Measurements from ENCODE around the gene ZNF302.
A peak's percentile ranks its signal among the peaks of the same experiment; 100 is the strongest.
"Not testable (repeated sequence)": the region's sequence is repeated elsewhere in the genome, so short reads cannot be mapped to it uniquely, and the experiment has no call there.

ZNF302 gene

DNA sequence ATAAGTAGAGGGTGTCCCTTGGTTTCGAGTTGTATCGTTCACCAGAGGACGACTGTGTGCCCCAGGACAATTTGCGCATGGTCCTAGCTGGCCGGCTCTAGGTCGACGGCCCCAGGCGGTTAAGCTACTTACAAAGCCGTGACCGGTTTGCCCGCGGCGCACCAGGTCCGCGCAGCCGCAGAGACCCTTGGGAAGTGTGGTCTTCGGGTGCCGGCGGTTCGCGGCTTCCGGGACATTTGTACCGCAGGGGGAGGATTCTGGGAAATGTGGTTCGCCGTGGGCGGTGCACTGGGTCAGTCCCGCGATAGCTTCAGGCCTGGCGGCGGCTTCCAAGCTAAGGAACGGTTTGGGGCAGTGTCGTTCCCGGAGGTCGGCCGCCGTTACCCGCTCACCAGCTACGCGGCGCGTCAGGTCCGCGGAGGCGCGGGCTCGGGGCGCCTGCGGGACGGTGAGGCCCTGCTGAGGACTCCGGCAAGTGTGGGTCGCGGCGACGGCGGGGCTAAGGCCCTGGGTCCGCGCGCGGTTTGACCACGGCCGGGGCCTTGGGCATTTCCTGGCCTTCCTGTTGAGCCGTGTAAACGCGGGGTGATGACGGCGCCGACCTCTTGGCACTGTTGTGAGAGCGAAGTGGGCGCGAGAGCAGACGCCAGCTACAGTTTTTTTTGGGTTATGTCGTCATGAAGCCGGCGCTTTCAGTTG is at the start of gene ZNF302:
Gene ZNF302 (plus strand): TSS at position 293 of the 699 bp plus-strand sequence. CDS start 1,127 bp downstream, outside the sequence.
- DNase-seq = peak; percentile 98

DNA sequence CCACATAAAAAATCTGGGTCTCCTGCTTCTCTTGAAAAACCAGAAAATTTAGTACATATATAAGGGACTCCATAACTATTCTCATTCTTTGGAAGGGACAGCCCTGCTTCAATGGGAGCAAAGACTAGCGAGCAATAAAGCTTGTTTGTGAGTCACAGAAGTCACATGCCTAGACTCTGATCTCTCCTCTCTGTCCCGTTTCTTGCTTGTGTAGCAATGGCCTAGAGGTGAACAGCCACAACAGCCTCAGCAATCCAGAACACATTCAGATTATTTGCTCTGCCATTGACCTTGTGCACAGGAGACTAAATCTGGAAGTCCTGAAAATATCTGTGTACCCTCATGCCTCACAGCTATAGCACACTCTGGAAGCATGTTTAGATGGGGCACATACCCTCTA is 43.7 kb upstream of the ZNF302 start:
- DNase-seq = no peak

DNA sequence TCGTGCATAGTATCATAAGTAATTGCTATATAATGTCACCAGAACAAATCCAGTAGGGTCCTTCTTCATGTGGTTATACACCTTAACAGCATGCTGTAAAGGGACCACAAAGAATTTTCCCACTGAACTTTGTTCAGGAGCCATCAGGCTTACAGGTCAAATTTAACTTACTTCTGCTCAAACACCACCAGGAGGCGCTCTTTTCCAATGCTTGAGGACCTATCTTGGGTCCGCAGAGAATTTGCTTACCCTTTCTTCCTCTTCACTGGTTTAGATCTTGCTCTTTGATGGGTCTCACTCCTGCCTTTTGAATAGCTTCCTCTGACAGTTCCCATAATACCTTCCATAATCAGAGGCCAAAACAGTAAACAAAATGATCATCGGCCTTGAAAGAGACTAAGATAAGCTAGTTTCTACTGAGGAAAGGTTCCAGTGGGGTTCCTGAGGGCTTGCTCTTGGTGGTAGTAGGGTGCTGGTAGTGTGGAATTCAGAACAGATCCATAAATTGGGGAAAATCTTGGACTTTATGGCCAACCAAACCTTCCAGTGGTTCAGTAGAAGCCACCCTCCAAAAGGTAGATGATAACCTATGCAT is 37.9 kb upstream of the ZNF302 start:
- DNase-seq = peak; percentile 91

DNA sequence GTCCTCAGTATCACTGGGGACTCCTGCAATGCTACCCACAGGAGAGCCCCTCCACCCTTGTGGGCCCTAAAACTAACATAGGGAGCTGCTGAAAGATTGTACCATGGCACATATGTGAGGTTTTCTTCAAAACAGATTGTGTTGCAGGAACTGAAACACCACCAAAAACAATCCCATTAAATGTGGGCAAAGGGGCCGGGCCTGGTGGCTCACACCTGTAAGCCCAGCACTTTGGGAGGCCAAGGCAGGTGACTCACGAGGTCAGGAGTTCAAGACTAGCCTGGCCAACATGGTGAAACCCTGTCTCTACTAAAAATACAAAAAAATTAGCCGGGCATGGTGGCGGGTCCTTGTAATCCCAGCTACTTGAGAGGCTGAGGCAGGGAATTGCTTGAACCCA is 35.2 kb upstream of the ZNF302 start:
- DNase-seq = no peak

DNA sequence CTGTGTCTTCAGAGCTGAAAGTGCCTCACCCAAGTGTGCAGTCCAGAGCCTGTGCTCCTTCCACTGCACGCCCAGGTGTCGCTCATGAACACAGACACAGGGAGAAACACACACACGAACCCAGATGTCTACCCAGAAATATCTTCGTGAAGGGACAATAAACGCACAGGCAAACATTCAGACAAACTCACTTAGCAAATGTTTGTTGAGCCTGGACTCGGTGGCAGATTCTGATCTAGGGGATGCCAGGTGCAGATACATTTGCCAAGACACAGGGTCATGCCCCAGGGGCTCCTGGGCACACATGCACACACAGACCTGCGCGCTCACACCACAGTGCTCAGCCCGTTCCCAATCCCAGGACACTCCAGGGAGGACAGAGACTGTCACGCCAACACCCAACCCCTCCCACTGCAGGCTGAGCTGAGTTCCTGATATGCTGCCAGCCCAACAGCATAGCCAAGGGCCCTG is 32.5 kb upstream of the ZNF302 start:
- no peak for DNase-seq

DNA sequence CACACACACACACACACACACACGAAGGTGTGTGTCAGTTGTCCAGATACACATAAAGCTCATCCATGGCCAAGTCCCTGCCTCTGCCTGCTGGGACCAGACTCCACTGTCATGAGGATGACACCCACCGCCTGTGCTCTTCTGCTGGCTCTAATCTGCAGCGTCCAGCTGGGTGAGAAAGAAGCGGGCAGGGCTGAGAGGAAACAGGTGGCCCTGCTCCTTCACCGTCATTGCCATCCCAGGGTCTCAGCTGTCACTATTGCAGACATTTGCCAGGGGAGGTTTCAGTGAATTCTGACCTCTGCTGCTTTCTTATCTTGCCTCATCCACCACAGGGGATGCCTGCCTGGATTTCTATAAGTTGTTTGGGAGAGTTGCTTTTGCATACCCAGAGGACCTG is 31.9 kb upstream of the ZNF302 start:
- peak; percentile 13 for DNase-seq

DNA sequence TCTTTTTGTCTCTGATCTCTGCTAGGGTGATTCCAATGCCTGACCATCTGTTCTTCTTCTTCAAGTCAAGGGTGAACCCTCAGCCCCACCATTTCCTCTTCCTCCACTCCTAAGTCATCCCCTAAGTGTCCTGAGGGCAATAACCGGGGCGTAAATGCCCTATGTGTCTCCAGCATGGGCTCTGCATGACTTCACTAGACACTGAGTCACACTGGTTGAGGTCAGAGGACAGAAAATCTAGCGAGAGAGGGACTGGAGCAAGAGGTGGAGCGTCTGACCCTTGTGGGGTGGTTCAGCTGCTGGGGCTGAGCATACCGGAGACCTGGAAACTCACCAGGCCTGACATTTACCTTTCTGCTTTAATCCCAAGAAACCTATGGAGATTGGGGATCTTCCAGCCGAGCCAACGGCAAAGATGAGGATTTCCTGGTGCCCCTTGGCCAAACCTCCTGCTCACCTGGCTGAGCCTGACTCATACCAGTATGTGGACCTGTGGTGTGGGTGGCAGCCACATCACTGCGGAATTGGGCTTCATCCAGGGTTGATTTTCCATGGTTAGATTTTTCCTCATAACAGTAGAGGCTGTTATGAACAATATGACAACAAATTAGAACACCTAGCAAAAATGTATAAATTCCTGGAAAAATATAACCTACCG is 27.5 kb upstream of the ZNF302 start:
- DNase-seq = no peak

DNA sequence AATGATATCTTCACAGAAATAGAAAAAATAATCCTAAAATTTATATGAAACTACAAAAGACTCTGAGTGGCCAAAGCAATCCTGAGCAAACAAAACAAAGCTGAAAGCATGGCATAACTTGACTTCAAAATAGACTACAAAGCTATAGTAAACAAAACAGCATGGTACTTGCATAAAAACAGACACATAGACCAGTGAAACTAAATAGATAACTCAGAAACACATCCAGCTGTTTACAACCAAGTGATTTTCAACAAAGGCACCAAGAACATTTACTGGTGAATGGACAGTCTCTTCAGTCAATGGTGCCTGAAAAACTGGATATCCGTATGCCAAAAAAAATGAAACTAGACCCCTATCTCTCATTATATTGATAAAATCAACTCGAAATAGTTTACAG is 25.7 kb upstream of the ZNF302 start:
- DNase-seq = no peak

DNA sequence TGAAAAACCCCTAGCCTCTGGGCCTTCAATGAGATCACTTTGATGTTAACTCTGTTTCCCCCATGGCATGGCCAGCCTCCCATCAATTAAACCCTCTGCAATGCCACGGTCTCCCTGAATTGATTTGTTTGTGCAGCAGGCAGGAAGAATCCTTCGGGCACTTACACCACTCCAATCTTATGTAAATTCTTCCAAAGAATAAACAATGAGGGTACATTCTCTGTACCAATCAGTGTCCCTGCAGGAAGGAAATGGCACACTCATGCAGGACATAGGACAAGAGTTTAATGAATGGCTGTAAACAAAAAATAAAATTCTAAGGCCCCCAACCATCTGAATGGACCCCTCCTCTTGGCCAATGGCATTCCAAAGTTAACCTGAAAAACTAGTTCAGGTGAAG is 22.7 kb upstream of the ZNF302 start:
- no peak for DNase-seq

DNA sequence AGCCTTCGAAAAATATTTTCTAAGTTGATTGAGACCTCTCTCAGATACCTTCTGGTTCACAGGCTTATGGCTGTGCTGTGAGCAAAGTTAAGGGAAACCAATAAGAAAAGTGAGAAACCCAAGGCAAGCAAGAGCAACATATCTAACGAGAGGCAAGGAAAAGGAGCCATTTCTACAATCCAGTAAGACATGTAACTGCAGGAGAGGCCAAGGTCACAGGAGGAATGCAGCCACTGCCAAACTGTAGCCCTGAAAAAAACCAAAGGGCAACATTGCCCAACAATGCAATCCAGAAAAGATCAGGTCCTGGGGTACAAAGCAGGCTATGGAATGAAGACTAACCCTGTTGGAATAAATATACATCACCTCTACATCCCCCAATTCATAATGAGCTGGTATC is 21.8 kb upstream of the ZNF302 start:
- DNase-seq = no peak

DNA sequence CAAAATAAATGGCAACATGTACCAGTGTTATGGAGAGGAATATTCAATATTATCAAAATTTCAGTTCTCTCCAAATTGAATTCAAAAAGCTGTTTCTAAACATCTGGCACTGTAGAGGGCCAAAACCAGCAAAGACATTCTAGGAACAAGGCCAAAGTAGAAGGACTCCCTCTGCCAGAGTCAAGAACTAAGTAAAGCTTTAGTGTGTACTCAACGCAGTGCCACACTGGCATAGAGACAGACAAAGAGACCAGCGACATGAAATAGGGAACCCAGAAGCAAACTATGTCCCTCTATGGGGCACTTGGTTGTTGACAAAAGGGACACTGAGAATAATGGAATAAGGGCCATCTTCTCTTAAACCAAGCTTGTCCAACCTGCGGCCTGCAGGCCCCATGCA is 16.1 kb upstream of the ZNF302 start:
- no peak for DNase-seq

DNA sequence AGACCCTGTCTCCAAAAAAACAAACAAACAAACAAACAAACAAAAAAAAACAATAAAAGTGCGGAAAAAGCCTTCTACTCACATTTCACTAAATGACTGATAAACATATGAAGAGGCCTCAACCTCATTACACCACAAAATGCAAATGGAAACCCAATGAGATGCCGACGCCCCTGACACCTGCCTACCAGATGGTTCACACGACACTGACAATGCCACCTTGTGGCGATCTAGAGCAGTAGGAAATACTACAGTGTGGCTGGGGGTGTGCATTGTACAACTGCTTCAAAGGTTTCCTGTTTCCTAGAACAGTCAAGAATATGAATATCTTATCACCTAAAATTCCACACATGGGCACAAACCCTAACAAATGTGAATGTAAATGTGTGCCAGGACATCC is 14.6 kb upstream of the ZNF302 start:
- DNase-seq = peak; percentile 77

DNA sequence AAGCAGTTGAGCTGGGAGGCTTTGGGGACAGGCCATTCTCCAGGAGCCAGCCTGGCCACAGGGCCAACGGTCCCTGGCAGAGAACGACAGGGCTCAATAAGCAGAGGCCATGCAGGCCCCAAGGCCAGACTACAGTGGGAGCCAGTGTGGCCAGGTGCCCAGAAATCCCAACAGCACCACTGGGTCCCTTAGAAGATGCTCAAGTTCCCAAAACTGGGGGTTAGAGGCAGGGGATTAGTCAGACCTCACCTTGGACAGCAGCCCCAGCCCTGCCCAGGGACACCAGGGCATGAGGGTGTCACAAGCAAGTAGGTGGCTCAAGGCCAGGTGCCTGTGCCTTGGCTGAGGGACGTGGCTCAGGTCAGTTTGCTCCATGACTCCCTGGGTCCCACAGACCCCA is 13.3 kb upstream of the ZNF302 start:
- no peak for DNase-seq

DNA sequence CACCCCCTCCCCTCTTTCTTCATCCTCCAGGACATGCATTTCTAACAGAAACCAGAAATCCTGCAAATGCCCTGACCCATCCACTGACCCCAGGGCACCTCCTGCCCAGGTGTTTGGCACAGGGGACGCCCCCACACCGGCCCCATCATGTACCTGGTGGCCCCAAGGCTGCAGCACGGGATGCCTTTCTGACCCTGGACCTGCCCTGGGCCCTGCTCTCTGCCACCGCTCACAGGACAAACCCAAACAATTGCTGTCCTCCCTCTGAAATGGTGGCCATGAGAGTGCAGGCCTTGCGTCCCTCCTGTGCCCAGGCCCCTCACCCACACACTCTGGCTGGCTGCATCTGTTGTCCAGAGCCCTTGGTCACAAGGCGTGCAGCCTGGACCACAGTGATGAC is 12.6 kb upstream of the ZNF302 start:
- DNase-seq = no peak

DNA sequence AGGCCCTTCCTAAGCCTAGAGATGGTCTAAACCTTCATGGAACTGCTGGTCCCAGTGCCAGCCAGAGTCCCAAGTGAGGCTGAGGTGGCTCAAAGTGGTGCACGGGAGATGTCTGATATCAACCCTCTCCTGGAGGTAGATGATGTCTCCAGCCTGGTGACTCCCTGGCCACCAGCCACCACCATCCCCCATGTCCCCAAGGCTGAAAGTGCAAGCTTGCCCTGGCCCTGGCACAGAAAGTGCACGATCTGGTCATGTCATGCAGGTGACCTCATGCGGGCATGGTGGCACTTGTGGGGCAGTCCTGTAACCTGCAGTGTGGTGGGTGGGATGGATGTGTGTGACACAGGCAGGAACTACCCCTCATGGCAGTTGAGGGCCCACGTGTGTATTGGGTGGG is 12.2 kb upstream of the ZNF302 start:
- DNase-seq = not testable (repeated sequence)

DNA sequence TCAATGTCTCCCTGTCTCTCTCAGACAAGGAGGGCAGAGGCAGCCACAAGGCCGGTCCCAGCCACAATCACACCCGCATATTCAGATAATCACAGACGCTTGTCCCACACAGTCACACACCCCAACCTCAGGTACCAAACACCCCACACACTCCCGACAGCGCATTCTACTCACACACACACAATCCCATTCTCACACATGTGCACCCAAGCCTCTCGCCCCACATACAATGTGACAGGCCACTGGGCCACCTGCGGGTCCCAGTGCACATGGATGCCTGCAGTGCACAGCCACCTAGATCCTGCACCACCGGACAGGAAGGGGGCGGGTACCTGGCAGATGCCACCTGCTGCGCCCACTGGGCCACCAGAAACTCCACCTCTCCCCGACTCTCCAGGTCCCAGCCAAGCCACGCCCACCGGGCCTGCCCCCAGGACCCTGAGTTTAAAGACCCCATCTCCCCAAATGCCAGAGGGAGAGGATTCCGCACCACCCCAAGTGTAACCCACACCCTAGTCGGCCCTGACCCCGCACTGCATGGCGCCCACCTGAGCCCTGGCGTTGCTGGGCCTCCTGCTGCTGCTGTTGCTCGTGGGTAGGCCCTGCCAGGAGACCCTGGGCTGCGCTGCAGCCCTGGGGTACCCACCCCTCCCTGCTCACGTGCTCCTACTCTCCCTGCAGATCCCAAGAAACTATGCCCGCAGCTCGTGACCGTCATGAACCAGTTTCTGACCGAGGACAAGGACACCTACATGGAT is 11.1 kb upstream of the ZNF302 start:
- no peak for DNase-seq

DNA sequence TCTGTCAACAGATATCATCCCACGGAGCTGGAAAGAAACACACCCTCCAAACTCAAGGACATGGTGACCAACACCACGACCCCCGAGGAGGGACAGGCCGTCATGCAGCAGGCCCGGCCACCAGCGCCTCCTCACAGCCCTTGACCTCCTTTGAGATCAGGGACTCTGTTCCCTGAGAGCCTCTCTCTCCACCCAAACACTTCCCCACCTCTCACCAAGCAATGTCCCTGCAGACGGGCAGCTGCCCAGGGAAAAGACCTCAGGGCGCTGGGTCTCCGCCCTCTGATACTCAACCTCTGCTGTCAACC is 10.6 kb upstream of the ZNF302 start:
- DNase-seq = no peak

DNA sequence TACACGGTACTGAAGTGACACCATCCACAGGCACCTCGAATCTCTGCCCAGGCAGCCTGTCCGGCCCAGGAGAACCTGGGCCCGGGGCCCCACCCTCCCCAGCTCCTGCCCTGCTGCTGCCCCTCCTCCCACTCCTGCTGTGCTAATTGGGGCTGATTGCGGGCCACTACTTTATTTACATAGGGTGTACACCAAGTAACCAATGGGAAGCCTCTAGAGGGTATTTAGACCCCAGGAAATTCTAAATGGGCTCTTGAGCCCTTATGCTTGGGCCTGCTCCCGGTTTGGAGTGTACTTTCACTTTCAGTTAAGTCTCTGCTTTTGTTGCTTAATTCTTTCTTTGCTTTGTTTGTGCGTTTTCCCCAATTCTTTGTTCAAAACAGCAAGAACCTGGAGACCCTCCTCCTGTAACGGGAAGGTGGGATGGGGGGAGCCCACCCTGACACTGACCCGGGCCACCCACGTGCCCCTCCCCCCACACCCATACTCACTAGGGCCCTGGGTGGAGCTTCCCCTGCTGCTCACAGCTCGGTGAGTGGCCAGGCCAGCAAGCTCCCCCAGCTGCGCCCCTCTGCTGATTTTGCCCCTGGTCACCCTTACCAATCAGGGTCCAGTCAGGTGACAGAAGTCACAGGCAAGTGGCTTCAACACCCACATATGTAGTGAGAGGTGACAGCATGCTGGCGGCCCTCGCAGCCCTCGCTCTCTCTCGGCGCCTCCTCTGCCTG is 10.0 kb upstream of the ZNF302 start:
- DNase-seq = no peak

DNA sequence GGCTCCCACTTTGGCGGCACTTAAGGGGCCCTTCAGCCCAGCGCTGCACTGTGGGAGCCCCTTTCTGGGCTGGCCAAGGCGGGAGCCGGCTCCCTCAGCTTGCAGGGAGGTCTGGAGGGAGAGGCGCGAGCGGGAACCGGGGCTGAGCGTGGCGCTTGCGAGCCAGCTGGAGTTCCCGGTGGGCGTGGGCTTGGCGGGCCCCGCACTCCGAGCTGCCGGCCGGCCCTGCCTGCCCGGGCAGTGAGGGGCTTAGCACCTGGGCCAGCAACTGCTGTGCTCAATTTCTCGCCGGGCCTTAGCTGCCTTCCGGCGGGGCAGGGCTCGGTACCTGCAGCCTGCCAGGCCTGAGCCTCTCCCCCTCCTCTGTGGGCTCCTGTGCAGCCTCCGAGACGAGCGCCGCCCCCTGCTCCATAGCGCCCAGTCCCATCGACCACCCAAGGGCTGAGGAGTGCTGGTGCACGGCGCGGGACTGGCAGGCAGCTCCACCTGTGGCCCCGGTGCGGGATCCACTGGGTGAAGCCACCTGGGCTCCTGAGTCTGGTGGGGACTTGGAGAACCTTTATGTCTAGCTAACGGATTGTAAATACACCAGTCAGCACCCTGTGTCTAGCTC is 9.3 kb upstream of the ZNF302 start:
- DNase-seq = not testable (repeated sequence)

DNA sequence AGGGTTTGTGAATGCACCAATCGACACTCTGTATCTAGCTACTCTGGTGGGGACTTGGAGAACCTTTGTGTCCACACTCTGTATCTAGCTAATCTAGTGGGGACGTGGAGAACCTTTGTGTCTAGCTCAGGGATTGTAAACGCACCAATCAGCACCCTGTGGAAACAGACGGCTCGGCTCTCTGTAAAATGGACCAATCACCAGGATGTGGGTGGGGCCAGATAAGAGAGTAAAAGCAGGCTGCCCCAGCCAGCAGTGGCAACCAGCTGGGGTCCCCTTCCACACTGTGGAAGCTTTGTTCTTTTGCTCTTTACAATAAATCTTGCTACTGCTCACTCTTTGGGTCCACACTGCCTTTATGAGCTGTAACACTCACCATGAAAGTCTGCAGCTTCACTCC is 8.8 kb upstream of the ZNF302 start:
- DNase-seq = not testable (repeated sequence)

DNA sequence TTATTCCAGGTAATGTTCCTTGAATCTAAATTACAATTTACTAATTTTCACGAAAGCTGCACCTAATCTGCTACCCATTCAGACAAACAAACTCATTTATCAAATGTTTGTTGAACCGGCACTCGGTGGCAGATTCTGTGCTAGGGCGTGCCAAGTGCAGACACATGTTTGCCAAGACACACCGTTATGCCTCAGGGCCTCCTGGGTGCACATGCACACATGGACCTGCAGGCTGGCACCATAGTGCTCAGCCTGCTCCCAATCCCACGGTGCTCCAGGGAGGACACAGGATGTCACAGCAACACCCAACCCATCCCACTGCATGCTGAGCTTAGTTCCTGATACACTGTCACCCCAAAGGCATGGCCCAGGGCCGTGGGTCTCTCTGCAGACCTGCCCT is 8.2 kb upstream of the ZNF302 start:
- no peak for DNase-seq

DNA sequence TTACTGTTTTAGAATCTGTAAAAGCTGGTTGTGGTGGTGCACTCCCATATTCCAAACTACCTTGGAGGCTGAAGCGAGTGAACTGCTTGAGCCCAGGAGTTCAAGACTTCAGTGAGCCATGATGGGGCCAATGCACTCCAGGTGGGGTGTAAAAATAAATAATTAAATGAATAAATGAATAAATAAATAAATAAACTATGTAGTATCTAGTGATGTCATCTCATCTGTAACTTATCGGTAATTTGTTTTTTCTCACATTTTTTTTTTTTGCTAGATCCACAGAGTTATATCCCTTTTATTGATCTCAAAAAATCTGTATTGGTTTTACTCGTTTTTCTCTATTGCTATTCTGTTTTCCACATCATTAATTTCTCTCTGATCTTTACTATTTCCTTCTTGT is 5.5 kb upstream of the ZNF302 start:
- DNase-seq = no peak

DNA sequence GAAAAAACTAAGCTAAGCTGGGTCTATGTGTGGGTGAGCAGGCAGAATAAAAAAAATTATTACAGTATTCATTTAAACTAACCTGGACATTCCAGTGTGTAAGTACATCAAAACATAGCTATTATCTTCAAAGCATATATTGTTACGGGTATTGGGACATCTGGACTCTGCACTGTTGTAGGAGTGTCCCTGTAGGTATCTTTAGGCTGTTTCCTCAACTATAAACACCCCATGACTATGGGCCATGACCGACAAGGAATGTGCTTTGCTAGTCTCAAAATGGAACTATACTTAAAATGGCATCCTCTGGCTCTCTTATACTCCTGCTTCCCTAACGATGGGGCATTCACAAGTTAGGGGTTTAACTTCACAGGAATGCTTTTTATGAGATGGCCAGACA is 3.9 kb upstream of the ZNF302 start:
- no peak for DNase-seq
